ENCODE data around the gene PDPK1.
A peak's percentile ranks its signal among the peaks of the same experiment; 100 is the strongest.
"Not testable (repeated sequence)": the region's sequence is repeated elsewhere in the genome, so short reads cannot be mapped to it uniquely, and the experiment has no call there.

PDPK1 gene

GRCh38 chr16:2620870-2621269 lies 83.0 kb downstream of the PDPK1 start:
- DNase-seq = not testable (repeated sequence)

DNA sequence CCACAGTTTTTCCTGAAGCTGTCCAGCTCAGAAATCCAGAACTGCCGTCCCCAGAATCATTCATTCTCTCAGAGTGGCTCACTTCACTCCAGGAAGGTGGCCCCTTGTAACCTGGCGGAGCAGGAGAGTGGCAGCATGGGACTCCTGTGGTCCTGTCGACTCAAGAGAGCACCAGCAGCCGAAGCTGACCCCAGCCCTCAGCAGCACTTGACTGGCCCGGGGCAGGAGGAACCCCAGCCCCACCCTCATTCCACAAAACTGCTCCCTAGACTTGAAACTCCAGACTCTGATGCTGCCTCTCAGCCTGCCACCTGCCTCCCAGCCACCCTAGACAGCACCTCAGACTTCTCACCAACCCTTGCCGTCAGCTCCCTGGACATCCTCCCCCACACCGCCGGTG lies 83.6 kb downstream of the PDPK1 start:
- not testable (repeated sequence) for DNase-seq

DNA sequence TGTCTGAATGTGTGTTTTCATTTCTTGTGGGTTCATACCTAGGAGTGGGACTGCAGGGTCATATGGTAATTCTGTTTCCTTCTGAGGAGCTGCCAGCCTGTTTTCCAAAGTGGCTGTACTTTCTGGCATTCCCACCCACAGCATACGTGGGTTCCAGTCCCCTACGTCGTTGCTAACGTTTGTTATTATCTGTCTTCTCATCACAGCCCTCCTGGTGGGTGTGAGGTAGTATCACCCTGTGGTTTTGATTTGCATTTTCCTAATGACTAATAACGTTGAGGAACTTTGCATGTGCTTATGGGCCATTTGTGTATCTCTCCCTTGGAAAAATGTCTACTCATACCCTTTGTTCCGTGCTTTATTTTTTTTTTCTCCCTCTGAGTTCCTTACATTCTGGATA lies 89.3 kb downstream of the PDPK1 start:
- DNase-seq = not testable (repeated sequence)

GRCh38 chr16:2631203-2631602 lies 93.4 kb downstream of the PDPK1 start:
- DNase-seq = not testable (repeated sequence)

DNA sequence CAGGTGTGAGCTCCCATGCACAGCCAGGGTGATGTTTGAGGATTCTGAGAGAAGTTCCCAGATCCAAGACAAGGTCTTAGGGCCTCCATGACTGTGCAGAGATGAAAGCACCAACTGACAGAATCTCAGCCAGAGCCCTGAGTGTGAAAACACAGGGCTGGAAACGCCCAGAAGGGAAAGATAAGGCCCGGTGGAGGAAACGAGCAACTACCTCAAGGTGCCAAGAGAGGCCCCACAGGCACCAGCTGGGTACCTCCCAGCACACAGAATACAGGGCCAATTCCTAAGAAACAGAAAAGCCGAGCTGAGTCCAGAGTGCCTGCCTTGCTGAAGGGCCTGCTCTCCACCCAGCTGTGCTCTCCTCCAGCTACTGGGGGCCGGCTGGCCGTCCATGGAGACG lies 94.5 kb downstream of the PDPK1 start:
- not testable (repeated sequence) for DNase-seq

DNA sequence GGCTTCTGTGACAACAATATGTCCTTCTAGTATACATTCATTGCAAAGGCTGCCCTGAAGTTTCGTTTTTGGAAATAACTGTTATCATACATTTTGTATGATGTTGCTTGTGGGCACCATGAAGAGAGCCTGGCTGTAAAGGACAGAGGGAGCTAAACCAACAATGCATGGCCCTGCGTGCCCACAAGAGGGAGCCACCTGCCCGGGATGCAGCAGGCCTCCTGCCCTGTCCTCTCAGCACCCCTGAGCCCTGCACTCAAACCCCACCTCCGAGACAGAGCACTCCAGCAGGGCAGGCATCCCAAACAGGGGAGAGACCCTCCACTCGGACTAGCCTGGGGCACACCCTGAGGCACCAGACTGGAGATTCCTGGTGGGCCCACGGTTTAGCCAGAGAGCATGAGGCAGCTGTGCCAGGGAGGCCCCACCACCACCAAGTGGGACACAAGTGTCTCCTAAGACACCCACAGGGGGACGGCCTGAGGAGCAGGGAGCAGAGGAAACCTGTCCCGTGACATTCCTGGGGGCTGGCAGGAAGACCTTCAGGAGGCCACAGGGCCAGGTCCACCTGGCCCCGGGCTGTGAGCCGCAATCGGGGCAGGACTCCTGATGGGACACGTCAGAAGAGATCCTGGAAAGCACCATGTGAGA lies 101.4 kb downstream of the PDPK1 start:
- peak; percentile 53 for DNase-seq

DNA sequence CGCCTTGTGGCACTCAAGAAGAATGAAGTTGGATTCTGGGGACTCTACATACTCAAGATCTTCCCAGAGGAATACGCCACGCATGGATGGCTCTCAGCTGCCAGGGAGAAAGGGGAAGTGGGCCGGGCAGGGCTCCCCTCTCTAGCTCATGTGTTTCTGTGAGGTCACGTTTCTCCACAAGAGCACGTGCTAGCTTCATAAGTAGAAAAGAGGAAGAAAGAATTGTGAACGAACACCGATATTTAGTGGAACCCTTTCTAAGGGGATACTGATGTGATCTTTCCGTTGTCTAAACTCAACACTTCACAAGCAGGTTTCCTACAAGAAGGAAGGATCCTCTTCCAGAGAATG lies 101.9 kb downstream of the PDPK1 start:
- DNase-seq = not testable (repeated sequence)

DNA sequence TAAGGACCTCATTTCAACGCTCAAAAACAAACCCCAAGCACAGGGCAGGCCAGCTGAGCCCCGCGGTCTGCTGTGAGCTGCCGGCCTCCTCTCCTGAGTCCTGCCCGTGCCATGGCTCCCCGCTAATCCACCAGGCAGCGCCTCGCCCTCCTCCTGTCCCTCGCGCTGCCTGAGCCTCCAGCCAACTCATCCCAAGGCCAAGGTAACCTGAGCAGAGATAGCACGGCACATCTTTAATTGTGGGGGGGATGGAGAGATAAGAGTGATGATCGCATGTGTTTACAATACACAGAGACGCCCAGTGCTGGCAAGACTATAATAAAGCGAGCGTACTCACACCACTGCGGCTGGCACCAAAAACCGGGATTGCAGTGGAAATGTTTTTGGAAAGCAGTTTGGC lies 104.7 kb downstream of the PDPK1 start:
- not testable (repeated sequence) for DNase-seq

DNA sequence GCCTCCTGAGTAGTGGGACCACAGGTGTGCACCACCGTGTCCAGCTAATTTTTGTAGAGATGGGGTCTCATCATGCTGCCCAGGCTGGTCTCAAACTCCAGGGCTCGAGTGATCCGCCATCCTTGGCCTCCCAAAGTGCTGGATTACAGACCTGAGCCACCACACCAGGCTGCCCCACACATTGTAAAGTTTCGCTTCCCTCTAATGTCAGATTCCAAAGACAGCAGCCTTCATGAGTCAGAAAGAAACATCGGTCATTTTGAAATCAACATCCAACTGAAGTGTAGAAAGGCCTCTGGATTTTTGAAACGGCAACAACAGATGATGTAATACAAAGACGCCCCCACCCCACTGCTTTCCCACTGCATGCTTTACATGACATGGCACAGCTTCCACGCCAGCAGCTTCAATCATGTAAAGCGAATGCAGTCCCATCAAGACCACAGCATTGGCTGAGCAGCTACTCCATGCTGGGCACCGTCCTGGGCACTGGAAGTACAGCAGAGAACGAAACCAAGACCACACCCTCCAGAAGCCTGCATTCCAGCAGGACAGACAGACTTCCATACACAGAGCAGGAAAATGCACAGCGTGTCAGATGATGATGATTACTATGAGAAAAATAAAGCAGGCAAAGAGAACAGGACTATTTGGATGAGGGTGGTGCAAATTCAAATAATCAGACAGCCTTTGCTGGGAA lies 107.1 kb downstream of the PDPK1 start:
- DNase-seq = not testable (repeated sequence)

GRCh38 chr16:2651268-2651871 lies 113.5 kb downstream of the PDPK1 start:
- DNase-seq = not testable (repeated sequence)
